Frontal cortex (tissue), 4 donors: Measurements from ENCODE around the gene ACP4. TPM values are rescaled to one million over a fixed set of nuclear protein-coding genes. Genes with fewer than 3 reads are reported as not detected.
A peak's percentile ranks its signal among the peaks of the same experiment; 100 is the strongest.

Experiments used
- DNase-seq, 2 donors: peaks; one replicate each; pipeline ENCODE4 v3.0.0; 2012; ENCODE audit warnings: low spot score in 2 of 2
- FAIRE-seq: peaks from 2 replicates; lab custom pipeline; 2012; peaks lifted over from hg19 to GRCh38; lab: Jason Lieb, UNC
- total RNA-seq: library from RNA; depleted of rRNA; stranded (reverse); fragments of >200 nt; gene quantifications from one replicate; pipeline ENCODE4 v1.2.3, GENCODE V29; 2014
- donor health status: control.
- donor health status: control.
- donor health status: control.

Gene ACP4
- total RNA-seq, 1 donor from 2014 or later, result not detected

GRCh38 chr19:50819636-50820035 lies 29.4 kb downstream of the ACP4 start:
- FAIRE-seq, result no peak
- DNase-seq, result no peak

- FAIRE-seq (no peak), DNase-seq (no peak)
Measured at GRCh38 chr19:50820086-50820485, 29.9 kb downstream of the ACP4 start.

- DNase-seq (no peak), FAIRE-seq (no peak)
Measured at GRCh38 chr19:50820549-50821247, 30.5 kb downstream of the ACP4 start.

GRCh38 chr19:50821248-50821612 lies 31.0 kb downstream of the ACP4 start:
- DNase-seq, result no peak
- no peak for FAIRE-seq

- FAIRE-seq, result no peak
- DNase-seq, result no peak
Measured at GRCh38 chr19:50821622-50822021, 31.4 kb downstream of the ACP4 start.

- no peak for FAIRE-seq
- DNase-seq, result no peak
Measured at GRCh38 chr19:50822661-50823208, 32.5 kb downstream of the ACP4 start.

GRCh38 chr19:50823389-50824042 lies 33.3 kb downstream of the ACP4 start, which contains the start of gene KLK1:
Gene KLK1 (minus strand): TSS chr19:50823787. CDS start chr19:50823748, 39 bp downstream.
- FAIRE-seq (no peak), DNase-seq (no peak)

GRCh38 chr19:50826492-50827240 lies 36.5 kb downstream of the ACP4 start:
- FAIRE-seq (no peak), DNase-seq (no peak)

GRCh38 chr19:50827476-50827875 lies 37.3 kb downstream of the ACP4 start:
- FAIRE-seq, result no peak
- DNase-seq, result no peak

- FAIRE-seq (no peak), DNase-seq (no peak)
Measured at GRCh38 chr19:50829801-50830200, 39.6 kb downstream of the ACP4 start.

- DNase-seq (no peak), FAIRE-seq (no peak)
Measured at GRCh38 chr19:50830266-50831025, 40.2 kb downstream of the ACP4 start.

GRCh38 chr19:50831026-50831396 lies 40.8 kb downstream of the ACP4 start:
- no peak for DNase-seq
- no peak for FAIRE-seq

GRCh38 chr19:50832666-50833065 lies 42.5 kb downstream of the ACP4 start:
- FAIRE-seq (no peak), DNase-seq (no peak)

- FAIRE-seq (no peak), DNase-seq (no peak)
Measured at GRCh38 chr19:50833117-50833801, 43.0 kb downstream of the ACP4 start, which contains the start of gene KLK15. Gene KLK15 (minus strand): TSS chr19:50833574. CDS start chr19:50831492, 2,082 bp downstream.

- no peak for DNase-seq
- FAIRE-seq, result no peak
Measured at GRCh38 chr19:50833802-50834167, 43.6 kb downstream of the ACP4 start.

- FAIRE-seq (no peak), DNase-seq (no peak)
Measured at GRCh38 chr19:50835103-50835784, 45.0 kb downstream of the ACP4 start.

GRCh38 chr19:50835785-50836542 lies 45.7 kb downstream of the ACP4 start:
- no peak for FAIRE-seq
- peak; percentile 67 to 92 for DNase-seq

GRCh38 chr19:50836543-50837195 lies 46.5 kb downstream of the ACP4 start:
- DNase-seq (no peak), FAIRE-seq (no peak)
